Renal cortex interstitium (tissue), 11 donors: Measurements from ENCODE around the gene LAMTOR2. TPM values are rescaled to one million over a fixed set of nuclear protein-coding genes. Genes with fewer than 3 reads are reported as not detected.
"Not testable (repeated sequence)": the region's sequence is repeated elsewhere in the genome, so short reads cannot be mapped to it uniquely, and the experiment has no call there.

ENCODE experiments used
- DNase-seq, 11 donors: peaks; one replicate each; pipeline ENCODE4 v3.0.0-alpha.2; 2013; ENCODE audit warnings: low read depth in 9 of 11, low spot score in 4 of 11; ENCODE audit errors: extremely low read depth in 1 of 11
- polyA plus RNA-seq, 3 donors: library from polyadenylated mRNA; unstranded; fragments of 120-200 nt; gene quantifications; one replicate each; pipeline ENCODE4 v1.2.1, GENCODE V29; 2013; ENCODE audit not compliant: insufficient read length in 3 of 3

The LAMTOR2 gene
- polyA plus RNA-seq, 3 donors = 51.4 to 65.5 (median 58.1) TPM

GRCh38 chr1:156033011-156033410 is 21.6 kb upstream of the LAMTOR2 start:
- no peak for DNase-seq

- not testable (repeated sequence) for DNase-seq
Measured at GRCh38 chr1:156034991-156035390, 19.6 kb upstream of the LAMTOR2 start.

GRCh38 chr1:156042828-156043227 is 11.8 kb upstream of the LAMTOR2 start:
- DNase-seq = no peak

- DNase-seq = no peak
Measured at GRCh38 chr1:156045076-156045475, 9.5 kb upstream of the LAMTOR2 start.

GRCh38 chr1:156048663-156049258 is 5.8 kb upstream of the LAMTOR2 start:
- no peak for DNase-seq

GRCh38 chr1:156050376-156050775 is 4.2 kb upstream of the LAMTOR2 start:
- DNase-seq = no peak

- DNase-seq = no peak
Measured at GRCh38 chr1:156051011-156051725, 3.4 kb upstream of the LAMTOR2 start.

- peak in 6 of 11 donors; percentile 54 to 73 (median 65) for DNase-seq
Measured at GRCh38 chr1:156052862-156053767, 1.5 kb upstream of the LAMTOR2 start.

GRCh38 chr1:156053768-156054499 is 648 bp upstream of the LAMTOR2 start, which contains the start of gene UBQLN4:
Gene UBQLN4, minus strand, starts transcription at chr1:156053798. Its CDS starts 97 bp downstream, at chr1:156053701.
- DNase-seq = peak in 10 of 11 donors; percentile 66 to 85 (median 80)

- no peak for DNase-seq
Measured at GRCh38 chr1:156055281-156056048, 883 bp downstream of the LAMTOR2 start.

GRCh38 chr1:156056326-156056849 is 1.8 kb downstream of the LAMTOR2 start:
- no peak for DNase-seq

- DNase-seq = peak in 2 of 11 donors; percentile 31 to 46
Measured at GRCh38 chr1:156060937-156061636, 6.5 kb downstream of the LAMTOR2 start, which contains the start of gene RAB25. Gene RAB25, plus strand, starts transcription at chr1:156061160. Its CDS starts 241 bp downstream, at chr1:156061401.

GRCh38 chr1:156062189-156062588 is 7.6 kb downstream of the LAMTOR2 start:
- no peak for DNase-seq

- DNase-seq = no peak
Measured at GRCh38 chr1:156063997-156064285, 9.4 kb downstream of the LAMTOR2 start.

GRCh38 chr1:156064615-156065014 is 10.0 kb downstream of the LAMTOR2 start:
- DNase-seq = no peak

GRCh38 chr1:156065212-156065611 is 10.6 kb downstream of the LAMTOR2 start:
- no peak for DNase-seq

- no peak for DNase-seq
Measured at GRCh38 chr1:156065871-156066270, 11.3 kb downstream of the LAMTOR2 start.

- DNase-seq = no peak
Measured at GRCh38 chr1:156067262-156067661, 12.7 kb downstream of the LAMTOR2 start.
